Kidney epithelial cell (primary cell): Measurements from ENCODE around the gene TLCD1. TPM values are rescaled to one million over a fixed set of nuclear protein-coding genes. Genes with fewer than 3 reads are reported as not detected.

Source experiments
- DNase-seq: peaks from one replicate; pipeline ENCODE4 v3.0.0-alpha.2; 2010; ENCODE audit warnings: low read depth
- H3K27me3 ChIP-seq: 2 replicates; pipeline ENCODE4 v1.6.0; 2011; ENCODE audit warnings: low read length; ENCODE audit not compliant: control insufficient read depth, insufficient read depth
- H3K36me3 ChIP-seq: 2 replicates; pipeline ENCODE4 v1.5.1; 2011; ENCODE audit warnings: low read length; ENCODE audit not compliant: control insufficient read depth, insufficient read depth
- H3K4me3 ChIP-seq: 2 replicates; pipeline ENCODE4 v1.5.1; 2011; ENCODE audit warnings: low read depth, mild to moderate bottlenecking, control low read depth, low read length
- total RNA-seq: library from RNA; depleted of rRNA; stranded (reverse); fragments of >200 nt; gene quantifications from 2 replicates; pipeline ENCODE4 v1.2.3, GENCODE V29; 2015
- TF ChIP-seq, protein P1 (sequence below): IDR thresholded peaks from 2 replicates; pipeline ENCODE4 v1.5.1; 2011; ENCODE audit warnings: mild to moderate bottlenecking, moderate library complexity, low read length, control low read depth, inconsistent platforms; ENCODE audit not compliant: insufficient read depth, poor library complexity, severe bottlenecking

TLCD1 gene
- total RNA-seq, 1 donor from 2014 or later, result 5.1 TPM

DNA sequence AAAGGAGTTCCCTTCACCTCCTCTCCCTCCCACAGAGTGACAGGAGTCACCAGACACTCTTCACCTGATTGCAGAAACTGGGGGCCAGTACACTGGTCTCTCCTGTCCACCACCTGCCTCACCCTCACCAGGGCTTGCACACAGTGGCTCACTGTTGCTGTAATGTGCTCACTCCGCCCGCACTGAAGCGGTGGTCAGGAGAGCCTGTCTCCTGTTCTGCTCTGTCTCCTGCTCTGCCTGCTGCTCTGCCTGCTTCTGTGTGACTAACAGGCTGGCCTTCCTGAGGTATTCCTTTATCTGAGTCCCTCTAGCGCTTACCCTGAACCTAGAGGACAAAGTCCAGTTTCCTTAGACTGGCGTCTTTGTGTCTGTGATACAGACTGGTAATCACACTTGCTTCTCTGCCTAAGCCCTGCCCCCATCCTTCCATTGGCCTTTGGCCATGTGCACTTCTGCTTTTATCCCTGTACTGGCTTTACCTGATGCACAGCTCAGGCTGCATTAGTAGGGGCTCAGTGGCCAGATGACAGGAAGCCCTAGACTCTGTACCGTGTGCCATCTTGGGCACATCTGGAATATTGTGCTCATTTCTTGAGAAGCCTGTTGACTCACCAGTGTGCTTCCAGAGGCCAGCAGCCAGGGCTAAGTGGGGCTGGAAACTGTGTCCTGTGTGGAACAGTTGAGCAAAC is 27.6 kb downstream of the TLCD1 start:
- Histone ChIP-seq H3K27me3 (no peaks in the 10 kb centered on the region), H3K36me3 (peaks cover 6% of the 10 kb centered on the region), H3K4me3 (no peak overlapping the region)
- TF ChIP-seq, protein P1, sequence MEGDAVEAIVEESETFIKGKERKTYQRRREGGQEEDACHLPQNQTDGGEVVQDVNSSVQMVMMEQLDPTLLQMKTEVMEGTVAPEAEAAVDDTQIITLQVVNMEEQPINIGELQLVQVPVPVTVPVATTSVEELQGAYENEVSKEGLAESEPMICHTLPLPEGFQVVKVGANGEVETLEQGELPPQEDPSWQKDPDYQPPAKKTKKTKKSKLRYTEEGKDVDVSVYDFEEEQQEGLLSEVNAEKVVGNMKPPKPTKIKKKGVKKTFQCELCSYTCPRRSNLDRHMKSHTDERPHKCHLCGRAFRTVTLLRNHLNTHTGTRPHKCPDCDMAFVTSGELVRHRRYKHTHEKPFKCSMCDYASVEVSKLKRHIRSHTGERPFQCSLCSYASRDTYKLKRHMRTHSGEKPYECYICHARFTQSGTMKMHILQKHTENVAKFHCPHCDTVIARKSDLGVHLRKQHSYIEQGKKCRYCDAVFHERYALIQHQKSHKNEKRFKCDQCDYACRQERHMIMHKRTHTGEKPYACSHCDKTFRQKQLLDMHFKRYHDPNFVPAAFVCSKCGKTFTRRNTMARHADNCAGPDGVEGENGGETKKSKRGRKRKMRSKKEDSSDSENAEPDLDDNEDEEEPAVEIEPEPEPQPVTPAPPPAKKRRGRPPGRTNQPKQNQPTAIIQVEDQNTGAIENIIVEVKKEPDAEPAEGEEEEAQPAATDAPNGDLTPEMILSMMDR, result no peak
- DNase-seq, result no peak

DNA sequence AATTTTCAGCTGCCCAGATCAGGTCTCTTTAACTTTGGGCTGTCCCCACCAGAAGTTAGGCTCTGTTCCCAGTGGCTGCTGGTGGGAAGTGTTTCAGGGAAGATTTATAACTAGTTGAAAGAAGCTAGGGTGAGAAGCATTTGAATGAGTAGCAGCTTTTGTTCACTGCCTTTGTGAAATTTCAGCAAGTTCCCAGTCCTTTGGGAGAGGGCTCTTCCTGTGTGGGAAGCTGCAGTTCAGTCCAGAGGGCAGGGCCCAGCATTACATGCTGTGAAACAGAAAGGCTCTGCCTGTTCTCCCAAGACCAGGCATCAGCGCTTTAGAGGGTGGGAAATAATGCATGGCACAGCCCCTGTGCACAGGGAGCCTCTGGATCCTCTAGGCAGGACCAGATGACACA is 32.2 kb downstream of the TLCD1 start:
- TF ChIP-seq, protein P1, result no peak
- Histone ChIP-seq H3K36me3 (peaks cover 4% of the 10 kb centered on the region), H3K4me3 (no peak overlapping the region)

DNA sequence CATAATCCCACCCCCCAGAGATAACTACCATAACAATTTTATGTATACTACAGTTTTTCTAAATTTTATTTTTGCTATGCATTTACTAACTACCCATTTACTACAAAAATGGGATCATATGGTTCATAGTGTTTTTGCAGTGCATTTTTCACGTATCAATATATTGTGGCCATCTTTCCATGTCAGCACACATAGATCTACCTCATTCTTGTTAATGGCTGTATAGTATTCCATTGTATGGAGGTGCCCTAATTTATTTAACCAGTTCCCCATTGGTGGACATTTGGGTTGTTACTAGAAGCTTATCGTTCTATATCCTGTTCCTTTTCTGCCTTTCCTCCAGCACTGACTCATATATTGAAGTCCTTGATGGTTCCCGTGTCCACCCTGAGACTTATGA is 37.0 kb downstream of the TLCD1 start:
- DNase-seq, result no peak
- Histone ChIP-seq H3K4me3 (no peak overlapping the region), H3K27me3 (no peaks in the 10 kb centered on the region), H3K36me3 (peaks cover 1% of the 10 kb centered on the region)
- TF ChIP-seq, protein P1, result no peak

More for the DNA sequence above, 32.2 kb downstream of the TLCD1 start:
- H3K27me3 ChIP-seq, result no peaks in the 10 kb centered on the region
- DNase-seq, result no peak

DNA sequence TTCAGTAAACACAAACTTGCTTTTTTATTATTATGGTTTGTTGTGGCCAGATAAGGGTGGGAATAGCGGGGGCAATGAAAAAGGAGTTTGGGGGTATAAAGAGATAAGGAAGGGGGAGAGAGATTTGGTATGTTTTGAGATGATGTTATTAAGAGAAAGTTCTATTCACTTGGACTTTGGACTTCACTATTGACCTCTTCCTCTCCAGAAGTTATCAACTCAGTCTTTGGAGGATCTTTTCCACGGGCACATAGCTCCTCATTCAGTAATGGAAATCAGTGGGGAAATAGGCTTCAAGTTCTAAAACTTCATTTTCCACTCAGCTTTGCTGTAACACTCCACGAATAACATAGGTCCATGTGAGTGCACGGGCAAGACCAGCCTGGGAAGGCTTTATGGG is 37.6 kb downstream of the TLCD1 start:
- TF ChIP-seq, protein P1, result no peak
- Histone ChIP-seq H3K27me3 (no peaks in the 10 kb centered on the region), H3K4me3 (no peak overlapping the region), H3K36me3 (peaks cover 1% of the 10 kb centered on the region)
- DNase-seq, result no peak

DNA sequence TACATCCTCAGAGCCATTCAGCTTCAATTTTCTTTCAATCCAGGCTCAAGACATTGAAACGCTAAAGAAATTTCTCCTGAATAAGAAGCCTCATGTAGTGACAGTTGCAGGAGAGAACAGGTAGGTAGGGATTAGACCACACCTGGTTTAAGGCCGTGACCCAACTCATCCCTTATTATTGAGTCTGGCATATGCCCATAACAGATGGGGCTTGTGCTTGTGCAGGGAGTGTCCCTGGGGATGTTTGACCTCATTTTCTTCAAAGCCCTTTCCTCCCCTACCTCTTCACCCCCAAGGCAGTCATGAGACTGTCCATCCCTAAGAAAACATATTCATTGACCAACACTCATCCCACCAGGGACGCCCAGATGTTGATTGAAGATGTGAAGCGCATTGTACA is 39.7 kb downstream of the TLCD1 start:
- H3K36me3 ChIP-seq, result peaks cover 8% of the 10 kb centered on the region
- DNase-seq, result no peak
- TF ChIP-seq, protein P1, result no peak
- no peaks in the 10 kb centered on the region for H3K27me3 ChIP-seq
- no peak overlapping the region for H3K4me3 ChIP-seq

DNA sequence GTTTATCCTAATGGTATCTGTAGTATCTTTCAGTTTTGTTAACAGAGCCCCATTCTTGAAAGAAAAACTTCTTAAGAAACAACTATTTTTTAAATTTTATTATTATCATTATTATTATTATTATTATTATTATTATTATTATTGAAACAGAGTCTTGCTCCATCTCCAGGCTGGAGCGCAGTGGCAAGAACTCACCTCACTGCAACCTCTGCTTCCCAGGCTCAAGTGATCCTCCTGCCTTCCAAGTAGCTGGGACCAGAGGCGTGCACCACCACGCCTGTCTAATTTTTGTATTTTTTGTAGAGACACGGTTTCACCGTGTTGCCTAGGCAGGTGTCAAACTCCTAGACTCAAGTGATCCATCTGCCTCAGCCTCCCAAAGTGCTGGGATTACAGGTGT is 40.7 kb downstream of the TLCD1 start:
- no peak overlapping the region for H3K4me3 ChIP-seq
- no peaks in the 10 kb centered on the region for H3K27me3 ChIP-seq
- DNase-seq, result no peak
- TF ChIP-seq, protein P1, result no peak
- peaks cover 8% of the 10 kb centered on the region for H3K36me3 ChIP-seq
